ENCODE data around the gene MIPOL1.

GRCh38 chr14:37429618-37430017 lies 231.9 kb downstream of the MIPOL1 start:
- TF ChIP-seq CTCF (conservative IDR thresholded peaks at IDR 0.05; ENCODE audit: low read depth, low read length) (no peak), POLR2A (IDR thresholded peaks at IDR 0.05; ENCODE audit: low read depth, low read length) (no peak), RAD21 (IDR thresholded peaks at IDR 0.05; ENCODE audit: low read length) (no peak), RCOR1 (IDR thresholded peaks at IDR 0.05; ENCODE audit: insufficient replicate concordance, low read length) (no peak), MXI1 (IDR thresholded peaks at IDR 0.05; ENCODE audit: borderline replicate concordance, low read depth, low read length) (no peak), SMC3 (IDR thresholded peaks at IDR 0.05; ENCODE audit: low read depth, low read length) (no peak), CEBPB (IDR thresholded peaks at IDR 0.05; ENCODE audit: low read depth, low read length) (no peak), ELK1 (IDR thresholded peaks at IDR 0.05; ENCODE audit: borderline replicate concordance, low read depth, low read length) (no peak), MAFK (IDR thresholded peaks at IDR 0.05; ENCODE audit: low read depth, low read length) (no peak), RFX5 (IDR thresholded peaks at IDR 0.05; ENCODE audit: low read depth, low read length) (no peak)
